GM12878 (cell line): ENCODE measurements around the gene PRKCE. TPM values are rescaled to one million over a fixed set of nuclear protein-coding genes. Genes with fewer than 3 reads are reported as not detected.

Experiments used
- BRCA1 ChIP-seq: IDR thresholded peaks from 2 replicates; pipeline ENCODE4 v1.6.1; 2011; ENCODE audit warnings: low read depth, low read length, improper control_type of control experiment
- CHD4 ChIP-seq: fragments of 200-600 bp; sonication (generic); IDR thresholded peaks from 2 replicates; pipeline ENCODE4 v1.6.1; 2016; ENCODE audit warnings: mild to moderate bottlenecking
- EP300 ChIP-seq, 2 experiments: fragments of 150-350 bp in 1 of 2; IDR thresholded peaks; 2 replicates each; pipeline ENCODE4 v1.6.1; 2011 to 2012; ENCODE audit warnings: low read depth in 2 of 2, low read length in 2 of 2, borderline replicate concordance in 1 of 2, improper control_type of control experiment in 1 of 2, inconsistent platforms in 1 of 2; ENCODE audit not compliant: control insufficient read depth in 1 of 2
- KAT2A ChIP-seq: conservative IDR thresholded peaks from 2 replicates; pipeline ENCODE4 v1.6.1; 2011; ENCODE audit warnings: low read depth, low read length; ENCODE audit not compliant: control insufficient read depth
- RAD51 ChIP-seq: fragments of 450-650 bp; IDR thresholded peaks from 2 replicates; pipeline ENCODE4 v1.6.1; 2016; ENCODE audit warnings: moderate library complexity, mild to moderate bottlenecking, inconsistent platforms
- YBX1 ChIP-seq: fragments of 450-650 bp; IDR thresholded peaks from 2 replicates; pipeline ENCODE4 v1.6.1; 2016; ENCODE audit warnings: antibody characterized with exemption
- polyA plus RNA-seq, 11 experiments: library from polyadenylated mRNA; depleted of rRNA in 4 of 11; unstranded in 6 of 11; stranded (reverse) in 5 of 11; fragments of >200 nt; fragmentation: Nextera tagmentation in 4 of 11; fragmentation: Illumina TruSeq in 1 of 11; extraction: Ambion mirVana in 4 of 11; extraction: Trizol in 1 of 11; gene quantifications; 1 replicate in 1 of 11; 2 replicates in 10 of 11; pipeline versions ENCODE4 v1.2.1 to v1.2.3, GENCODE V29; 2011 to 2016; ENCODE audit warnings: inconsistent platforms in 2 of 11, missing spikeins in 2 of 11, low read depth in 1 of 11
- total RNA-seq, 4 experiments: library from RNA; depleted of rRNA in 3 of 4; stranded (reverse); fragments of >200 nt in 3 of 4; fragmentation: Illumina TruSeq in 1 of 4; extraction: Trizol in 1 of 4; gene quantifications; 2 replicates each; pipeline versions ENCODE4 v1.2.1 to v1.2.3, GENCODE V29; 2013 to 2021
- TF ChIP-seq, protein P1 (sequence below): fragments of 450-650 bp; IDR thresholded peaks from 2 replicates; pipeline ENCODE4 v1.6.1; 2016; ENCODE audit warnings: mild to moderate bottlenecking
- TF ChIP-seq, protein P2 (sequence below): IDR thresholded peaks from 2 replicates; pipeline ENCODE4 v1.6.1; 2011; ENCODE audit warnings: low read depth, low read length, improper control_type of control experiment, borderline replicate concordance
- TF ChIP-seq, protein P3 (sequence below): IDR thresholded peaks from 2 replicates; pipeline ENCODE4 v1.6.1; 2011; ENCODE audit warnings: low read depth, mild to moderate bottlenecking, low read length, moderate library complexity, borderline replicate concordance; ENCODE audit errors: extremely low read depth
- TF ChIP-seq, protein P4 (sequence below): IDR thresholded peaks from 2 replicates; pipeline ENCODE4 v1.6.1; 2012; ENCODE audit warnings: low read depth, low read length, improper control_type of control experiment
- TF ChIP-seq, protein P5 (sequence below): IDR thresholded peaks from 2 replicates; pipeline ENCODE4 v1.6.1; 2012; ENCODE audit warnings: low read depth, low read length, improper control_type of control experiment

PRKCE gene
- total and polyA plus RNA-seq, 10 of the 15 experiments (the other 5 are each of a cell fraction or from before 2014, with no cell fraction given), result 2.6 to 28.2 (median 11.3) TPM

DNA sequence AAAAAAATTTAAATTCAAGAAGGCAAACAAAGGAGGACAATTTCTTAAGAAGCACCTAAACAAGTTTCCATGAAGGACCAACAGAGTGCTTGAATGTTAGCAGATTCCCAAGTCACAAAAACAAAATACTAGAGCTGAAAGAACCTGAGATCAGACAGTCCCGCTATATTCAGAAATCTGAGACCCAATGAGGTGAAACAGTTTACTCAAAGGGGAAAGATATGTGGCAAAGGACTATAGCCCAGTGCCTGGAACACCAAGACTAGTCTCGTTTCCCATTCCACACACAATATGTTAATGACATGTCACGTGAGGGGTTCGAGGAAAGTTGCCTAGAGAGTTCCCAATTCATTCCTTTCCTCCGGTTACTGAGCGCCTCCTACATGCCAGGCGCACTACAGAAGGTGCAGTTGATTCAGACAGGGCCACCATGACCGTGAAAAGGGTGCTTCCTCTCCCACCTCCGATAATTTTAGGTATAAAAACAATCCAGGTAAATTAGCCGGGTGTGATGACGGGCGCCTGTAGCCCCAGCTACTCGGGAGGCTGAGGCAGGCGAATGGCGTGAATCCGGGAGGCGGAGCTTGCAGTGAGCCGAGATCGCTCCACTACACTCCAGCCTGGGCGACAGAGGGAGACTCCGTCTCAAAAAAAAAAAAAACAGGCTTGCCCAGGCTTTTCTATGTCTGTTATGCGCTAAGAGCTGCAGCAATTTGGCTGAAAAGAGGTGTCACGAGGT is 41.0 kb upstream of the PRKCE start (continued):
- TF ChIP-seq, protein P1, sequence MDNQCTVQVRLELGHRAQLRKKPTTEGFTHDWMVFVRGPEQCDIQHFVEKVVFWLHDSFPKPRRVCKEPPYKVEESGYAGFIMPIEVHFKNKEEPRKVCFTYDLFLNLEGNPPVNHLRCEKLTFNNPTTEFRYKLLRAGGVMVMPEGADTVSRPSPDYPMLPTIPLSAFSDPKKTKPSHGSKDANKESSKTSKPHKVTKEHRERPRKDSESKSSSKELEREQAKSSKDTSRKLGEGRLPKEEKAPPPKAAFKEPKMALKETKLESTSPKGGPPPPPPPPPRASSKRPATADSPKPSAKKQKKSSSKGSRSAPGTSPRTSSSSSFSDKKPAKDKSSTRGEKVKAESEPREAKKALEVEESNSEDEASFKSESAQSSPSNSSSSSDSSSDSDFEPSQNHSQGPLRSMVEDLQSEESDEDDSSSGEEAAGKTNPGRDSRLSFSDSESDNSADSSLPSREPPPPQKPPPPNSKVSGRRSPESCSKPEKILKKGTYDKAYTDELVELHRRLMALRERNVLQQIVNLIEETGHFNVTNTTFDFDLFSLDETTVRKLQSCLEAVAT, result 0 out of 2 replicates have a peak, but pooled peaks have one; percentile 55
- no peak for TF ChIP-seq BRCA1
- no peak for TF ChIP-seq YBX1
- TF ChIP-seq, protein P2, sequence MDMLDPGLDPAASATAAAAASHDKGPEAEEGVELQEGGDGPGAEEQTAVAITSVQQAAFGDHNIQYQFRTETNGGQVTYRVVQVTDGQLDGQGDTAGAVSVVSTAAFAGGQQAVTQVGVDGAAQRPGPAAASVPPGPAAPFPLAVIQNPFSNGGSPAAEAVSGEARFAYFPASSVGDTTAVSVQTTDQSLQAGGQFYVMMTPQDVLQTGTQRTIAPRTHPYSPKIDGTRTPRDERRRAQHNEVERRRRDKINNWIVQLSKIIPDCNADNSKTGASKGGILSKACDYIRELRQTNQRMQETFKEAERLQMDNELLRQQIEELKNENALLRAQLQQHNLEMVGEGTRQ, result peak; percentile 83
- TF ChIP-seq EP300 (IDR thresholded peaks at IDR 0.05; ENCODE audit: borderline replicate concordance in 1 of 2, control insufficient read depth in 1 of 2, low read depth in 2 of 2, low read length in 2 of 2), result no peak
- no peak for TF ChIP-seq KAT2A
- TF ChIP-seq, protein P3, sequence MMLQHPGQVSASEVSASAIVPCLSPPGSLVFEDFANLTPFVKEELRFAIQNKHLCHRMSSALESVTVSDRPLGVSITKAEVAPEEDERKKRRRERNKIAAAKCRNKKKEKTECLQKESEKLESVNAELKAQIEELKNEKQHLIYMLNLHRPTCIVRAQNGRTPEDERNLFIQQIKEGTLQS, result peak; percentile 62; the same call in 1 of the 2 replicates
- TF ChIP-seq RAD51, result peak; percentile 94
- no peak for TF ChIP-seq CHD4
- TF ChIP-seq, protein P4, sequence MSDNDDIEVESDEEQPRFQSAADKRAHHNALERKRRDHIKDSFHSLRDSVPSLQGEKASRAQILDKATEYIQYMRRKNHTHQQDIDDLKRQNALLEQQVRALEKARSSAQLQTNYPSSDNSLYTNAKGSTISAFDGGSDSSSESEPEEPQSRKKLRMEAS, result peak; percentile 81
- TF ChIP-seq, protein P5, sequence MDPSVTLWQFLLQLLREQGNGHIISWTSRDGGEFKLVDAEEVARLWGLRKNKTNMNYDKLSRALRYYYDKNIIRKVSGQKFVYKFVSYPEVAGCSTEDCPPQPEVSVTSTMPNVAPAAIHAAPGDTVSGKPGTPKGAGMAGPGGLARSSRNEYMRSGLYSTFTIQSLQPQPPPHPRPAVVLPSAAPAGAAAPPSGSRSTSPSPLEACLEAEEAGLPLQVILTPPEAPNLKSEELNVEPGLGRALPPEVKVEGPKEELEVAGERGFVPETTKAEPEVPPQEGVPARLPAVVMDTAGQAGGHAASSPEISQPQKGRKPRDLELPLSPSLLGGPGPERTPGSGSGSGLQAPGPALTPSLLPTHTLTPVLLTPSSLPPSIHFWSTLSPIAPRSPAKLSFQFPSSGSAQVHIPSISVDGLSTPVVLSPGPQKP, result no peak
